A549 (cell line): ENCODE measurements around the gene LARGE2. TPM values are rescaled to one million over a fixed set of nuclear protein-coding genes. Genes with fewer than 3 reads are reported as not detected.
A peak's percentile ranks its signal among the peaks of the same experiment; 100 is the strongest.

Experiments used
- ATAC-seq, 2 experiments: fragments of 200-7000 bp in 1 of 2; fragments of >200 bp in 1 of 2; cut with Nextera tagmentation in 1 of 2; cut with Tn5 transposase in 1 of 2; 3 replicates each; pipeline versions ENCODE4 v1.8.0 to v1.9.1; 2018 to 2020; ENCODE audit warnings: mild to moderate bottlenecking in 1 of 2, moderate library complexity in 1 of 2
- CTCF ChIA-PET: fragments of 300-600 bp; sonication (Branson Sonifier 250); formaldehyde crosslinking; extraction: SDS; loops from one replicate; lab custom pipeline; 2021; ENCODE audit warnings: antibody characterized with exemption, inconsistent platforms; lab: Yijun Ruan, JAX
- POLR2A ChIA-PET: fragments of 350-600 bp; formaldehyde crosslinking; extraction: SDS; loops from one replicate; lab custom pipeline; 2021; ENCODE audit warnings: antibody characterized with exemption, inconsistent platforms; lab: Yijun Ruan, JAX
- DNase-seq, 2 experiments: peaks; one replicate each; pipeline versions ENCODE4 v3.0.0 to v3.0.0-alpha.2; 2011 to 2016; ENCODE audit warnings: low read depth in 1 of 2, low spot score in 1 of 2
- FAIRE-seq: peaks from 2 replicates; lab custom pipeline; 2011; peaks lifted over from hg19 to GRCh38; lab: Jason Lieb, UNC
- H3K27ac ChIP-seq, 2 experiments: fragments of >200 bp; sonication (Bioruptor Twin); formaldehyde crosslinking; 3 replicates each; pipeline ENCODE4 v1.5.1; 2016 to 2017
- H3K4me1 ChIP-seq: fragments of >200 bp; sonication (Bioruptor Twin); formaldehyde crosslinking; 3 replicates; pipeline ENCODE4 v1.6.1; 2016
- H3K4me2 ChIP-seq: fragments of >200 bp; sonication (Bioruptor Twin); formaldehyde crosslinking; 3 replicates; pipeline ENCODE4 v1.6.1; 2016
- H3K4me3 ChIP-seq: fragments of >200 bp; sonication (Bioruptor Twin); formaldehyde crosslinking; 3 replicates; pipeline ENCODE4 v1.5.1; 2016
- H3K9me3 ChIP-seq: fragments of >200 bp; sonication (Bioruptor Twin); formaldehyde crosslinking; 3 replicates; pipeline ENCODE4 v1.6.1; 2016
- CBX8 ChIP-seq: fragments of 200-600 bp; sonication (generic); IDR thresholded peaks from 2 replicates; pipeline ENCODE4 v1.6.1; 2016
- FOSB ChIP-seq: fragments of 250-450 bp; sonication (Bioruptor Pico); IDR thresholded peaks from 2 replicates; pipeline ENCODE4 v1.5.0; 2020; ENCODE audit warnings: mild to moderate bottlenecking, moderate library complexity
- GATA3 ChIP-seq: IDR thresholded peaks from 2 replicates; pipeline ENCODE4 v1.6.1; 2012; ENCODE audit warnings: borderline replicate concordance
- HOXB5 ChIP-seq: fragments of 250-450 bp; sonication (Bioruptor Pico); IDR thresholded peaks from 2 replicates; pipeline ENCODE4 v1.5.0; 2020; ENCODE audit warnings: mild to moderate bottlenecking, moderate library complexity
- KDM1A ChIP-seq: fragments of 200-600 bp; sonication (generic); IDR thresholded peaks from 2 replicates; pipeline ENCODE4 v1.6.1; 2016; ENCODE audit warnings: low read depth, mild to moderate bottlenecking
- MYC ChIP-seq: IDR thresholded peaks from 2 replicates; pipeline ENCODE4 v1.6.1; 2012; ENCODE audit warnings: mild to moderate bottlenecking, inconsistent platforms, low read length, improper control_type of control experiment, borderline replicate concordance
- NPAS2 ChIP-seq: fragments of 250-450 bp; sonication (Bioruptor Pico); IDR thresholded peaks from 2 replicates; pipeline ENCODE4 v1.8.0; 2022; ENCODE audit warnings: mild to moderate bottlenecking, moderate library complexity, borderline replicate concordance
- NR3C1 ChIP-seq: fragments of >200 bp; sonication (Bioruptor Twin); formaldehyde crosslinking; IDR thresholded peaks from 3 replicates; pipeline ENCODE4 v1.6.1; 2017
- TP53 ChIP-seq: fragments of 250-450 bp; sonication (Bioruptor Pico); IDR thresholded peaks from 2 replicates; pipeline ENCODE4 v1.5.0; 2021; ENCODE audit warnings: mild to moderate bottlenecking, moderate library complexity
- ZC3H11A ChIP-seq: fragments of 450-650 bp; IDR thresholded peaks from 2 replicates; pipeline ENCODE4 v1.6.1; 2014; ENCODE audit warnings: antibody characterized with exemption, mild to moderate bottlenecking
- WGBS: methylation state at CpG from one replicate; pipeline ENCODE4 v1.1.6; 2017; ENCODE audit errors: missing lambda C conversion rate; 5-methylcytosine and 5-hydroxymethylcytosine counted together
- polyA plus RNA-seq, 4 experiments: library from polyadenylated mRNA; depleted of rRNA in 3 of 4; stranded (reverse); fragments of >200 nt; fragmentation: RNase III in 1 of 4; extraction: RNeasy Plus Mini Kit Qiagen cat#74134 plus additional on column Dnase treatment in 1 of 4; gene quantifications; 2 replicates in 3 of 4; 3 replicates in 1 of 4; pipeline ENCODE4 v1.2.3, GENCODE V29; 2011 to 2017
- TF ChIP-seq, protein P1 (sequence below): fragments of 250-450 bp; sonication (Bioruptor Pico); IDR thresholded peaks from 2 replicates; pipeline ENCODE4 v1.5.0; 2020; ENCODE audit warnings: low read depth, mild to moderate bottlenecking, moderate library complexity
- TF ChIP-seq, protein P2 (sequence below): fragments of 150-350 bp; IDR thresholded peaks from 2 replicates; pipeline ENCODE4 v1.6.1; 2014; ENCODE audit warnings: low read depth, mild to moderate bottlenecking, low read length
- TF ChIP-seq, protein P3 (sequence below): IDR thresholded peaks from 2 replicates; pipeline ENCODE4 v1.6.1; 2012; ENCODE audit warnings: low read depth, borderline replicate concordance
- TF ChIP-seq, protein P4 (sequence below): IDR thresholded peaks from 2 replicates; pipeline ENCODE4 v1.6.1; 2012
- TF ChIP-seq, protein P5 (sequence below): fragments of 450-650 bp; IDR thresholded peaks from 2 replicates; pipeline ENCODE4 v1.6.1; 2014; ENCODE audit warnings: antibody characterized with exemption
- TF ChIP-seq, protein P6 (sequence below): IDR thresholded peaks from 2 replicates; pipeline ENCODE4 v1.6.1; 2012
- TF ChIP-seq, protein P7 (sequence below): fragments of >200 bp; sonication (Bioruptor Twin); formaldehyde crosslinking; IDR thresholded peaks from 3 replicates; pipeline ENCODE4 v1.5.1; 2016

LARGE2 gene
- polyA plus RNA-seq, 2 of the 4 experiments (the other 2 are of a cell fraction), result 0.97 to 2.3 TPM

DNA sequence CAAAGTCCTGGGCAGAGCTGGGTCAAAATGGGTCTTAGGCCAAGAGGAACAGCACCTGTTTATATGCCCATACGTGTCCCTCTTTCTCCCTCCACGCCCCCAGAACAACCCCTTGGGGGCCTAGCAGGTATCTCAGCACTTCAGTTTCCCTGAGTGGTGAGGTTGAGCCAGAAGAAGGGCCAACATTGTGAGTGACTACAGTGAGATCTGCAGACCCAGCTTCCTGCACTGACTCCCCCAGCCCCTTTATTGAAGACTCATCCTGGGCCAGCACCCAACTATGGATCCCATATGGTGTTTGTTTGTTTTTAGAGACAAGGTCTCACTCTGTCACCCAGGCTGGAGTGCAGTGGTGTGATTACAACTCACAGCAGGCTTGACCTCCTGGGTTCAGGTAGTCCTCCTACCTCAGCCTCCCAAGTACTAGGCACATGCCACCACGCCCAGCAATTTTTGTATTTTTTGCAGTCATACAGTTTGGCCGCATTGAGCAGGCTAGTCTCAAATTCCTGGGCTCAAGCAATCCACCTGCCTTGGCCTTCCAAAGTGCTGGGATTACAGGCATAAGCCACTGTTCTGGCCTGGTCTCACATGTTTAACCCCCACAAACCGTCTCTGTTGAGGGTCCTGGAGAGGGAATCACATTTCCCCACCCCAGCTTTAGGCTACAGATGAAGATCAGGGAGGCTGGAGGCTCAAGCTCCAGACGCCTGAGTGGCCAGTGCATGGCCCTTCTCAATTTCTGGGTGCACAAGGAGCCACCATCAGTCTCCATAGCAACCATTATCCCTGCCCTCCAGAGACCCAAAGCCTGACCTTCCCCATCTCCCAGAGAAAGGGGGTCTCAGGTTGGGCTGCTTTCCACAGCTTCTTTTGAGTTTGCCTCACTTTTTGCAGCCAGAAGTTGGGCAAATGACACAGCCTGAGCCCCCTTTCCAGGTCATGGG, 1.7 kb upstream of the LARGE2 start (continued):
- TF ChIP-seq, protein P1, sequence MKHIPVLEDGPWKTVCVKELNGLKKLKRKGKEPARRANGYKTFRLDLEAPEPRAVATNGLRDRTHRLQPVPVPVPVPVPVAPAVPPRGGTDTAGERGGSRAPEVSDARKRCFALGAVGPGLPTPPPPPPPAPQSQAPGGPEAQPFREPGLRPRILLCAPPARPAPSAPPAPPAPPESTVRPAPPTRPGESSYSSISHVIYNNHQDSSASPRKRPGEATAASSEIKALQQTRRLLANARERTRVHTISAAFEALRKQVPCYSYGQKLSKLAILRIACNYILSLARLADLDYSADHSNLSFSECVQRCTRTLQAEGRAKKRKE, result no peak
- TF ChIP-seq, protein P2, sequence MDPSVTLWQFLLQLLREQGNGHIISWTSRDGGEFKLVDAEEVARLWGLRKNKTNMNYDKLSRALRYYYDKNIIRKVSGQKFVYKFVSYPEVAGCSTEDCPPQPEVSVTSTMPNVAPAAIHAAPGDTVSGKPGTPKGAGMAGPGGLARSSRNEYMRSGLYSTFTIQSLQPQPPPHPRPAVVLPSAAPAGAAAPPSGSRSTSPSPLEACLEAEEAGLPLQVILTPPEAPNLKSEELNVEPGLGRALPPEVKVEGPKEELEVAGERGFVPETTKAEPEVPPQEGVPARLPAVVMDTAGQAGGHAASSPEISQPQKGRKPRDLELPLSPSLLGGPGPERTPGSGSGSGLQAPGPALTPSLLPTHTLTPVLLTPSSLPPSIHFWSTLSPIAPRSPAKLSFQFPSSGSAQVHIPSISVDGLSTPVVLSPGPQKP, result no peak
- TF ChIP-seq KDM1A (no peak), FOSB (CRISPR knock-in tag) (no peak), NPAS2 (CRISPR knock-in tag) (no peak), GATA3 (no peak)
- TF ChIP-seq, protein P3, sequence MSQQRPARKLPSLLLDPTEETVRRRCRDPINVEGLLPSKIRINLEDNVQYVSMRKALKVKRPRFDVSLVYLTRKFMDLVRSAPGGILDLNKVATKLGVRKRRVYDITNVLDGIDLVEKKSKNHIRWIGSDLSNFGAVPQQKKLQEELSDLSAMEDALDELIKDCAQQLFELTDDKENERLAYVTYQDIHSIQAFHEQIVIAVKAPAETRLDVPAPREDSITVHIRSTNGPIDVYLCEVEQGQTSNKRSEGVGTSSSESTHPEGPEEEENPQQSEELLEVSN, result no peak
- TF ChIP-seq, protein P4, sequence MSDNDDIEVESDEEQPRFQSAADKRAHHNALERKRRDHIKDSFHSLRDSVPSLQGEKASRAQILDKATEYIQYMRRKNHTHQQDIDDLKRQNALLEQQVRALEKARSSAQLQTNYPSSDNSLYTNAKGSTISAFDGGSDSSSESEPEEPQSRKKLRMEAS, result no peak
- TF ChIP-seq, protein P5, sequence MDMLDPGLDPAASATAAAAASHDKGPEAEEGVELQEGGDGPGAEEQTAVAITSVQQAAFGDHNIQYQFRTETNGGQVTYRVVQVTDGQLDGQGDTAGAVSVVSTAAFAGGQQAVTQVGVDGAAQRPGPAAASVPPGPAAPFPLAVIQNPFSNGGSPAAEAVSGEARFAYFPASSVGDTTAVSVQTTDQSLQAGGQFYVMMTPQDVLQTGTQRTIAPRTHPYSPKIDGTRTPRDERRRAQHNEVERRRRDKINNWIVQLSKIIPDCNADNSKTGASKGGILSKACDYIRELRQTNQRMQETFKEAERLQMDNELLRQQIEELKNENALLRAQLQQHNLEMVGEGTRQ, result no peak

DNA sequence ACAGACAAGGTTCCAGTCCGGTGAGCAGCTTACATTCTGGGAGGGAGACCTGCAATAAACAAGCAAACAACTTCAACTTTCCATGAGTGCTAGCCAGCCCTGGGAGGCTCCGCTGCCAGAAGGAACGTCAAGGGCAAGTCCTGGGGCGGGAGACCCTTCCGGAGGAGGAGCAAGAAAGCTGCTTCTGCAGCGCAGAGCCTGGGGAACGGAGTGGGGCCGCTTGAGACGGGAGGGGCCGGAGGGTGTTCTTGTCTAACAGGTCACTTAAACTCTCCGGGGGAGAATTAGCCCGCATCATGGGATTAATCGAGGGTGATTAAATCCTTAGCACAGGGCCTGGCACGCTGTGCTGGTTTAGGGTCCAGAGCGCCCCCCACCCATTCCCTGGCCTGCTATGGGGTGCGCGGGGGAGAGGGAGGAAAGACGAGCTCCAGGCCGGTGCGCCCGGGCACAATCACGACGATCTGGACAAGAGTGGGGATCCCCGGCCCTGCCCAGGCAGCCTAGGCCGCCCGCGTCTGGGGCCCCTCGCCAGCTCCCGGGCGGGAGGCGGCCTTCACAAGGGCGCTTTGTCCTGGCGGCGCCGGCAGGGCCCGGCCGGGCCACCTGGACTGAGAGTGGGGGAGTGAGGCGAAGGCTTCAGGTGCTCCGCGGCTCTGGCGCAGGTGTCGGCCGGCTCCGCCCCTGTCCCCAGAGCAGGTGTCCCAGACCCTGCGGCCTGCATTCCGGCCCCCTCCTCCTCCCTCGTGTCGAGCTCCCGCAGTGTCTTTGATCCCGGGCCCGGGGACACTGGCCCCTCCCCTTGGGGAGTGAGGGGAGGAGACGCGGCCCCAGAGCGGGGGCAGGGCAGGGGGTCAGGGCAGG, 663 bp upstream of the LARGE2 start:
- WGBS, result 73% methylated on average over 28 of the region's 54 CpGs
- no peak for FAIRE-seq
- ChIA-PET POLR2A (interaction anchor here (0.6 kb wide), 1 partner anchor 16 kb away, joined by 3 read pairs; no protein-coding TSS in a partner anchor), CTCF (interaction anchor here (0.6 to 1.9 kb wide), 5 partner anchors 9 to 1154 kb away, joined by 3 to 9 read pairs (median 3); no protein-coding TSS in a partner anchor)
- no peaks in the 10 kb centered on the region for H3K9me3 ChIP-seq
- peaks cover 6% of the 10 kb centered on the region; the same call in 2 of the 3 replicates for H3K4me1 ChIP-seq
- peak overlapping the region; percentile 55 for H3K4me3 ChIP-seq
- no peak for ATAC-seq
- H3K27ac ChIP-seq, result peak overlapping the region; percentile 58 to 80; a peak in 5 of 6 replicates
- H3K4me2 ChIP-seq, result peak overlapping the region; percentile 91
- TF ChIP-seq, protein P1, result no peak
- TF ChIP-seq MYC (no peak), FOSB (CRISPR knock-in tag) (no peak), ZC3H11A (no peak), HOXB5 (no peak), NR3C1 (no peak), TP53 (CRISPR knock-in tag) (no peak), CBX8 (no peak)
- TF ChIP-seq, protein P6, sequence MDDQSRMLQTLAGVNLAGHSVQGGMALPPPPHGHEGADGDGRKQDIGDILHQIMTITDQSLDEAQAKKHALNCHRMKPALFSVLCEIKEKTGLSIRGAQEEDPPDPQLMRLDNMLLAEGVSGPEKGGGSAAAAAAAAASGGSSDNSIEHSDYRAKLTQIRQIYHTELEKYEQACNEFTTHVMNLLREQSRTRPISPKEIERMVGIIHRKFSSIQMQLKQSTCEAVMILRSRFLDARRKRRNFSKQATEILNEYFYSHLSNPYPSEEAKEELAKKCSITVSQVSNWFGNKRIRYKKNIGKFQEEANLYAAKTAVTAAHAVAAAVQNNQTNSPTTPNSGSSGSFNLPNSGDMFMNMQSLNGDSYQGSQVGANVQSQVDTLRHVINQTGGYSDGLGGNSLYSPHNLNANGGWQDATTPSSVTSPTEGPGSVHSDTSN, result no peak
- TF ChIP-seq, protein P7, sequence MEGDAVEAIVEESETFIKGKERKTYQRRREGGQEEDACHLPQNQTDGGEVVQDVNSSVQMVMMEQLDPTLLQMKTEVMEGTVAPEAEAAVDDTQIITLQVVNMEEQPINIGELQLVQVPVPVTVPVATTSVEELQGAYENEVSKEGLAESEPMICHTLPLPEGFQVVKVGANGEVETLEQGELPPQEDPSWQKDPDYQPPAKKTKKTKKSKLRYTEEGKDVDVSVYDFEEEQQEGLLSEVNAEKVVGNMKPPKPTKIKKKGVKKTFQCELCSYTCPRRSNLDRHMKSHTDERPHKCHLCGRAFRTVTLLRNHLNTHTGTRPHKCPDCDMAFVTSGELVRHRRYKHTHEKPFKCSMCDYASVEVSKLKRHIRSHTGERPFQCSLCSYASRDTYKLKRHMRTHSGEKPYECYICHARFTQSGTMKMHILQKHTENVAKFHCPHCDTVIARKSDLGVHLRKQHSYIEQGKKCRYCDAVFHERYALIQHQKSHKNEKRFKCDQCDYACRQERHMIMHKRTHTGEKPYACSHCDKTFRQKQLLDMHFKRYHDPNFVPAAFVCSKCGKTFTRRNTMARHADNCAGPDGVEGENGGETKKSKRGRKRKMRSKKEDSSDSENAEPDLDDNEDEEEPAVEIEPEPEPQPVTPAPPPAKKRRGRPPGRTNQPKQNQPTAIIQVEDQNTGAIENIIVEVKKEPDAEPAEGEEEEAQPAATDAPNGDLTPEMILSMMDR, result no peak
- no peak for DNase-seq
